IMR-90 (cell line): ENCODE results near the gene IMPG2.

ENCODE experiments used
- MAFK ChIP-seq: IDR thresholded peaks from 2 replicates; pipeline ENCODE4 v1.6.1; 2012; ENCODE audit warnings: low read depth, low read length, improper control_type of control experiment
- POLR2A ChIP-seq: IDR thresholded peaks from 2 replicates; pipeline ENCODE4 v1.6.1; 2012; ENCODE audit warnings: mild to moderate bottlenecking, low read depth, low read length
- RAD21 ChIP-seq: IDR thresholded peaks from 2 replicates; pipeline ENCODE4 v1.6.1; 2012; ENCODE audit warnings: low read length, improper control_type of control experiment
- RFX5 ChIP-seq: IDR thresholded peaks from 2 replicates; pipeline ENCODE4 v1.8.0; 2012; ENCODE audit warnings: low read depth, mild to moderate bottlenecking, low read length, moderate library complexity
- SMC3 ChIP-seq: fragments of 150-350 bp; IDR thresholded peaks from 2 replicates; pipeline ENCODE4 v1.6.1; 2016; ENCODE audit warnings: low read depth, mild to moderate bottlenecking, antibody characterized with exemption, low read length, moderate library complexity
- TF ChIP-seq, protein P1 (sequence below): conservative IDR thresholded peaks from 2 replicates; pipeline ENCODE4 v1.5.1; 2012; ENCODE audit warnings: mild to moderate bottlenecking, low read depth, low read length, improper control_type of control experiment
- TF ChIP-seq, protein P2 (sequence below): fragments of 150-350 bp; IDR thresholded peaks from 2 replicates; pipeline ENCODE4 v1.6.1; 2017; ENCODE audit warnings: mild to moderate bottlenecking, antibody characterized with exemption, low read length, low read depth
- TF ChIP-seq, protein P3 (sequence below): fragments of 150-350 bp; IDR thresholded peaks from 2 replicates; pipeline ENCODE4 v1.6.1; 2016; ENCODE audit warnings: low read depth, mild to moderate bottlenecking, low read length, moderate library complexity, borderline replicate concordance

DNA sequence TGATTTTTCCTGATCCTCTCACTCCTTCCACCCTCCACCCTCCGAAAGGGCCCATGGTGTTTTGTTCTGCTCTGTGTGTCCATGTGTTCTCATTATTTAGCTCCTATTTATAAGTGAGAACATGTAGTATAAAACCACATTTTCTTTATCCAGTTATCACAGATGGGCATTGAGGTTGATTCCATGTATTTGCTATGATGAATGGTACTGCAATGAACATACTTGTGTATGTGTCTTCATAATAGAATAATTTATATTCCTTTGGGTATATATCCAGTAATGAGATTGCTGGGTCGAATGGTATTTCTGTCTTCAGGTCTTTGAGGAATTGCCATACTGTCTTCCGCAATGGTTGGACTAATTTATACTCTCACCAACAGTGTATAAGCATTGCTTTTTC, 126.0 kb downstream of the IMPG2 start:
- TF ChIP-seq, protein P1, sequence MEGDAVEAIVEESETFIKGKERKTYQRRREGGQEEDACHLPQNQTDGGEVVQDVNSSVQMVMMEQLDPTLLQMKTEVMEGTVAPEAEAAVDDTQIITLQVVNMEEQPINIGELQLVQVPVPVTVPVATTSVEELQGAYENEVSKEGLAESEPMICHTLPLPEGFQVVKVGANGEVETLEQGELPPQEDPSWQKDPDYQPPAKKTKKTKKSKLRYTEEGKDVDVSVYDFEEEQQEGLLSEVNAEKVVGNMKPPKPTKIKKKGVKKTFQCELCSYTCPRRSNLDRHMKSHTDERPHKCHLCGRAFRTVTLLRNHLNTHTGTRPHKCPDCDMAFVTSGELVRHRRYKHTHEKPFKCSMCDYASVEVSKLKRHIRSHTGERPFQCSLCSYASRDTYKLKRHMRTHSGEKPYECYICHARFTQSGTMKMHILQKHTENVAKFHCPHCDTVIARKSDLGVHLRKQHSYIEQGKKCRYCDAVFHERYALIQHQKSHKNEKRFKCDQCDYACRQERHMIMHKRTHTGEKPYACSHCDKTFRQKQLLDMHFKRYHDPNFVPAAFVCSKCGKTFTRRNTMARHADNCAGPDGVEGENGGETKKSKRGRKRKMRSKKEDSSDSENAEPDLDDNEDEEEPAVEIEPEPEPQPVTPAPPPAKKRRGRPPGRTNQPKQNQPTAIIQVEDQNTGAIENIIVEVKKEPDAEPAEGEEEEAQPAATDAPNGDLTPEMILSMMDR = no peak
- TF ChIP-seq POLR2A (no peak), RFX5 (no peak), MAFK (no peak), RAD21 (no peak), SMC3 (no peak)
- TF ChIP-seq, protein P2, sequence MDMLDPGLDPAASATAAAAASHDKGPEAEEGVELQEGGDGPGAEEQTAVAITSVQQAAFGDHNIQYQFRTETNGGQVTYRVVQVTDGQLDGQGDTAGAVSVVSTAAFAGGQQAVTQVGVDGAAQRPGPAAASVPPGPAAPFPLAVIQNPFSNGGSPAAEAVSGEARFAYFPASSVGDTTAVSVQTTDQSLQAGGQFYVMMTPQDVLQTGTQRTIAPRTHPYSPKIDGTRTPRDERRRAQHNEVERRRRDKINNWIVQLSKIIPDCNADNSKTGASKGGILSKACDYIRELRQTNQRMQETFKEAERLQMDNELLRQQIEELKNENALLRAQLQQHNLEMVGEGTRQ = no peak
- TF ChIP-seq, protein P3, sequence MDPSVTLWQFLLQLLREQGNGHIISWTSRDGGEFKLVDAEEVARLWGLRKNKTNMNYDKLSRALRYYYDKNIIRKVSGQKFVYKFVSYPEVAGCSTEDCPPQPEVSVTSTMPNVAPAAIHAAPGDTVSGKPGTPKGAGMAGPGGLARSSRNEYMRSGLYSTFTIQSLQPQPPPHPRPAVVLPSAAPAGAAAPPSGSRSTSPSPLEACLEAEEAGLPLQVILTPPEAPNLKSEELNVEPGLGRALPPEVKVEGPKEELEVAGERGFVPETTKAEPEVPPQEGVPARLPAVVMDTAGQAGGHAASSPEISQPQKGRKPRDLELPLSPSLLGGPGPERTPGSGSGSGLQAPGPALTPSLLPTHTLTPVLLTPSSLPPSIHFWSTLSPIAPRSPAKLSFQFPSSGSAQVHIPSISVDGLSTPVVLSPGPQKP = no peak
